Measurements from ENCODE around the gene MAP3K8.
"Not testable (repeated sequence)": the region's sequence is repeated elsewhere in the genome, so short reads cannot be mapped to it uniquely, and the experiment has no call there.

MAP3K8 gene

DNA sequence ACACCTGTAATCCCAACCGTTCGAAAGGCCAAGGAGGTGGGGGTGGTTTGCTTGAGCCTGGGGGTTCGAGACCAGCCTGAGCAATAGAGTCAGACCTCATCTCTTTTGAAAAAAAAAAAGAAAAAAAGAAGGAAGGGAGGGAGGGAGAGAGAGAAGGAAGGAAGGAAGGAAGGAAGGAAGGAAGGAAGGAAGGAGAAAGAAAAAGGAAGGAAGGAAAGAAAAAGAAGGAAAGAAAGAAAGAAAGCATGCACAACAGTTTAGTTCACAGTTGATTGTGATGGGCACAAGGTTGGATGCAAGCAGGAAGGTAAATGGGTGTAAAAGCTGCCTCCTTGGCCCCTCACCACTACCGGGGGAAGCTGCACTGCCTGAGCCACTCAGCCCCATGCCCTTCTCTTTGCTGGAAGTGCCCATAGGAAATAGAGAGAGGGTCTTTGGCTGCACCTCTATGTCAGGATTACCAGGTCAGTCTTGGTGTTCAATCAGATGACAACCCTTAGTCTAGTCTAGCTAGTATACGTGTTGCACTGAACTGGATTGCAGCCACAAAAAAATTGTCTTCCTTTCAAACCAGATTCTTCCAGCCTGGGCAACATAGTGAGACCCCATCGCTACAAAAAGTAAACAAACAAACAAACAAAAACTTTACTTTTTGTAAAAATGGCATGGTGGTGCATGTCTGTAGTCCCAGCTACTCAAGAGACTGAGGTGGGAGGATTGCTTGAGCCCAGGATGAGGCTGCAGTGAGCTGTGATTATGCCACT is 20.0 kb downstream of the MAP3K8 start:
- DNase-seq = no peak

- DNase-seq = no peak
Measured at GRCh38 chr10:30454744-30455510, 20.9 kb downstream of the MAP3K8 start.

DNA sequence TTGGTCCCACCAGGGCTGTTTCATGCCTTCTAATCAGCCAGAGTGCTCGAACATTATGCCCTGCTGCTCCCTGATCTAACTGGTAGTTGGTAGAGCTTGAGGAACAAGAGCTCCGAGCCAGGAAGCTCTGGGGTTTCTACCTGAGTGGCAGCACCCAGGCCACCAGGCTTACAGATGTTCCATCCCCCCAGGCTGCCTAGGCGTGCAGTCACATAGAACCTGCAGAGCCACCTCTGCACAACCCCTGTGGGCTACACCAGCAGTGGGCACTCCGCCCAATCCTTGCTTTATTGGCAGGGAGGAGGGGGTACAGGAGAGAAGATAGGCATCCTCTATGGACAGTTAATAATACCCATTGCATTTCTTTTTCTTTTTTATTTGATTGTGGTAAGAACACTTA is 21.8 kb downstream of the MAP3K8 start:
- DNase-seq = no peak

DNA sequence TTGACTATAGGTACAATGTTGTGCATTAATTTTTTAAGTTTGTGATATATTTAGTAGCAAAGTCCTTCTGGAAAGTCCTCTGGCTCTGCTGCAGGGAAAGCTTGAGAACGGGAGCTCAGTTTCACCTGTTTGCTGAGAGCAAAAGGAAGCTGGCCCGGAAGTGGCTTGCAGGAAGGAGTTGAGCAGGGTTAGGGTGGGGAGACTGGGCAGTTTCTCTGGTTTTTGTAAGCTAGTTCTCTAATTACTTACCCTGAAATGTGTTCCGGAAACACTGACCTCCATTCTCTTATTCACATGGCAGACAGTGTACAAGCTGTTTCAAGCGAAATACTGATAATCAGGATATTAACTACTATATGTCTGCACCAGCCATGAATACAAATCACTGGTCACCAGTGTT is 22.3 kb downstream of the MAP3K8 start:
- no peak for DNase-seq

GRCh38 chr10:30459283-30459682 is 25.3 kb downstream of the MAP3K8 start:
- DNase-seq = no peak

DNA sequence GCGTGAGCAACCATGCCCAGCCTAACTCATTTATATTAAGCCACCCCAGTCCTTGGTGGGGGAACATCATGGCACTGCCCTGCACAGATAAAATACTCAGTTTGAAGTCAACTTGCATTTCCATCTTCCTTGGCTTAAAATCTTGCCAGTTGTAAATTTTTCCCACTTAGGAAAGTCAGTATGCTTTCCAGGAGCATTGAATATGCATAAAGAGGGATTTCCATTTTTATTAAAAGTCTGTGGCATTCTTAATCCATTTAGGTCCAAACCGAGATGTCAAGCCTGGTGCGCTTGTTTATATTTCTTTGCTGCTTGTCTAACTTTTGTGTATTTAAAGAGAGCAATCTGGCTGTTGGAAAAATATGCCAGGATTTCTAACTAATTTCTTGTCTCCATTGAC is 26.1 kb downstream of the MAP3K8 start:
- no peak for DNase-seq

GRCh38 chr10:30462513-30462912 is 28.5 kb downstream of the MAP3K8 start:
- no peak for DNase-seq

DNA sequence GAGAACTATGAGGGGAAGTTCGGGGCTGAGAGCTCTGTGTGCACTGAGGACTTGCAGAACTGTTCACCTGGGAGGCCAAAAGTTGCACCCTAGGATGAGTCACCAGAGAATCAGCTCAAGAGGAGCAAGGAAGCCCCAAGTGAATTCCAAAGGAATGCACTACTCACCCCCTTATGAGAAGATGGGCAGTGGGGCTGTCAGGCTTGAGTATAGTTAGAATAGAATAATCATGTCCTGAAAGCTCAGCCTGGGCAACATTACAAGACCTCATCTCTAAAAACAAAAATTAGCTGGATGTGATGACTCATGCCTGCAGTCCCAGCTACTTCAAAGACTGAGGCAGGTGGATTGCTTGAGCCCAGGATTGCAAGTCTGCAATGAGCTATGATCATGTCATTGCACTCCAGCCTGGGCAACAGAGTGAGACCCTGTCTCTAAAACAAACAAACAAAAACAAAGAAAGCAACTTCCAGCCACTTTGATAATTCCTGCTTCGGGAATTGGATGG is 30.0 kb downstream of the MAP3K8 start:
- no peak for DNase-seq

DNA sequence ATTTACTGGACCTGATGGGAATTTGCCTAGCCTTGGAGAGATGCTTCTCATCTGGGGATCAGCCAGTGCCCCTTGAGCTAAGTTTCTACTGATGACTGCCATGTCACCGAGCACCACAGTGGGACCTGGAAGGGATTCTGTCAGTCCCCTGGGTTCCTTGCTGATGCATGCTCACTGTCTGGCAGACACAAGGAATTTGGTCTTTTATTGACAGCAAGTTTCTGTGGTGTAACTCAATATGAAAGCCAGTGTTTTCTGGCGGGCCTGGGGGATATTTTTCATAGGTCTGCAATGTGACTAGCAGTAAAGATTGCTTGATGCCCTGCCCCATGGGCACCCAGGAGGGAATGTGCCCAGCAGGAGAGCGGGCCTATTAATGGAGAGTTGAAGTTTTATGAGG is 30.7 kb downstream of the MAP3K8 start:
- DNase-seq = no peak

GRCh38 chr10:30466445-30466844 is 32.5 kb downstream of the MAP3K8 start:
- DNase-seq = no peak

DNA sequence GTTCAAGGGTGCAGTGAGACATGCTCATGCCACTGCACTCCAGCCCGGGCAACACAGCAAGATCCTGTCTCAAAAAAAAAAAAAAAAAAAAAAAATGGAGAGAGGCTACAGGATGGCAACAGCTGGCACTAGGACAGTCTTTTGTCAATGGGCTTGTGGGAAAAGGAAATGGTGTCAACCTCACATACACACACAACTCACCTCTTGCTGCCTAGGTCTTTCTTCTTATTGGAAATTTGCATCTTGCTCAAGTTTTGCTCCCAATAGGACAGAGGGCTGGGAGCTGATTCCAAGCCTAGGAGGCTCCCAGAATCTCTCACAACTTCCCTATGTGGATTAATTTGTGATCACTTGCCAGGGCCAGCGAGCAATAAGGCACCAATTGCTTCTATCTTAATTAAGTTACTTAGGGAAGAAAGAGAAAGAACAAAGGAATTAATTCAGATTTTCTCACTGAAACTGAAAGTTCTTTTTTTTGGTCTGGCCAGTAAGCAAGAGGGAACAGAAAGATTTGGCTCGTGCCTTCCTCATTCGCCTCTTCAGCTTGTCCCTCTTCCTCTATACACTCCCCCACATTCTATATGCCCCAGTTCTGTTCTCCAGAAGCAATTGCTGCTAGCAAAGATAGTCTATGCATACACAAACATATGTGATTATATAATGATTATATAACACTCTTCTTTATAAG is 33.8 kb downstream of the MAP3K8 start:
- DNase-seq = no peak

DNA sequence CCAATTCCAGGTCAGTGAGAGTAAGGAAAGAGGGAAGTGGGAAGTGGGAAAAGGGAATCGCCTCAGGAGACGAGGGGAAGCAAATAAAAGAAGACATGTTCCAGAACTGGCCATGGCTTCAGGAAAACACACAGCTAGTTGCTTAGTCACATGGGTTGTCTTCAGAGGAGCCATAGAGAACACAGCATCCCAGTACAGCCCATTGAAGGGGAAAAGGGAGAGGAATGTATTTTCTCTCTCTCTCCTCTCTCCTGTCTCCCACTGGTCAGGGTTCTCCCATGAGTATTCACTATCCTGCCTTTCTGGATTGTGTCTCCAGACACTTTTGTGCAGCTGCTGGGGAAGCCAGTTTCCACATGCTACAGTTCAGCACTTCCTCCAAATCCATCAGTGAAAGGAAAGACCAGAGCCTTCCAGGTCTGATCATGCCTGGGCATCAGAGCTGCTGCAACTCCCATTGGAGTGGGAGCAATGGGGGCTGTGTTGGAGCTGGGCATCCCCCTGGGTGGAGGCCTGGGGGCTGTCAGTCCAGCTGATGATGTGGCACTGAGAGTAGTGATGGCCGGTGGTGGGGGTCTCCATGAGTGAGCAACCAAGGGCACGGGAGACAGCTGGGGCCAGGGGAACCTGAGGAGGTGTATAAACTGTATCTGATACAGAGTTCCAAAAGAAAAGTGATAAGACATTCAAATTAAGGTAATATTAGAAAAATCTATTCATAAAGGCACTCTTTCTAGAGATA is 38.6 kb downstream of the MAP3K8 start:
- DNase-seq = no peak

- not testable (repeated sequence) for DNase-seq
Measured at GRCh38 chr10:30475515-30475914, 41.5 kb downstream of the MAP3K8 start.

DNA sequence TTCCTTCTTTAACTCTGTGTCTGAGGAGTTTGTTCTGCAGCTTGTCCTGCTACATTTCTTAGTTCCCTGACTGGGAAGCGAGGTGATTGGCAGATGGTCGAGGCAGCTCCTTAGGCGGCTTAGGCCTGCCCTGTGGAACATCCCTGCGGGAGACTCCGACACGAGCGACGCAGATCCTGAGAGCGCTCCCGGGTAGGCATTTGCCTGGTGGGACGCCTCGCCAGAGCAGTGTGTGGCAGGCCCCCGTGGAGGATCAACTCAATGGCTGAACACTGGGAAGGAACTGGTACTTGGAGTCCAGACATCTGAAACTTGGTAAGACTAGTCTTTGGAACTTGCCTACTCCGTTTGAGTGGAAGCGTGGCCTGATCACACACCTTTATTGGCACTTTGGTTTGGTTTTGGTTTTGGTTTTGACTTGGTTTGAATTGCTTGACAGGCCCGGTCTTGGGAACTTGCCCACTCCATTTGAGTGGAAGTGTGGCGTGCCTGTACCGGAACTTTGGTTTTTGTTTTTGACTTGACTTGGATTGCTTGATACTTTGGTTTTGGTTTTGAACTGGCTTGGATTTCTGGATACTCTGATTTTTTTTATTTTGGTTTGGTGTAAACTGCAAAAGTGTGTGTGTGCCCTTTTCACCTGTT is 42.6 kb downstream of the MAP3K8 start:
- no peak for DNase-seq

DNA sequence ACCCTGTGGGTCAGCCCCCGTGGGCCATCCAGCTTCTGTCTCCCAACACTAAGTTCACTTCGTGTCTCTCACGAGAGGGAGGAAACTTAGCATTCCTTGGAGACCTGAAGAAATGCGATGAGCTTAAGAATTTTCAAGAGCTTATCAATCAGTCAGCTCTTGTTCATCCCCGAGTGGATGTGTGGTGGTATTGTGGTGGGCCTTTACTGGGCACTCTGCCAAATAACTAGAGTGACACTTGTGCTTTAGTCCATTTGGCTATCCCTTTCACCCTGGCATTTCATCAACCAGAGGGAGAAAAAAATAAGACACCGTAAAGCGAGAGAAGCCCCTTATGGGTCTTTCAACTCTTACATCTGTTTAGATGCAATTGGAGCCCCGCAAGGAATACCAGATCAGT is 45.5 kb downstream of the MAP3K8 start:
- DNase-seq = not testable (repeated sequence)

DNA sequence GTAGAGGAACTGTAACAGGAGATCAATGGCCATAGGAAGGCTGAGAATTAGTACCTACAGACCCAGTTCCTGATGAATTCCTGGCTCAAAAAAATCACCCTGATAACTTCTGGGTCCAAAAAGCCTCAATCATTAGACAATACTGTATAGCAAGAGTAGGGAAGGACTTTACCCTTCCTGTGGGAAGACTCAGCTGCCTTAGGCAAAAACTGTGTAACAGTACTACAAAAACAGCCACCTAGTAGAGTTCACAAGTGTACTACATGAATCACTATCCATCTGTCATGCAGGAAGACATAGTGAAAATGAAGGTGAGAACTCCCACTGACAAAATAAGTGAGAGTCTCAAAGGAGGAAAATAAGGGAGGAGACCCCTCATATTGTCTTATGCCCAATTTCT is 47.6 kb downstream of the MAP3K8 start:
- no peak for DNase-seq

DNA sequence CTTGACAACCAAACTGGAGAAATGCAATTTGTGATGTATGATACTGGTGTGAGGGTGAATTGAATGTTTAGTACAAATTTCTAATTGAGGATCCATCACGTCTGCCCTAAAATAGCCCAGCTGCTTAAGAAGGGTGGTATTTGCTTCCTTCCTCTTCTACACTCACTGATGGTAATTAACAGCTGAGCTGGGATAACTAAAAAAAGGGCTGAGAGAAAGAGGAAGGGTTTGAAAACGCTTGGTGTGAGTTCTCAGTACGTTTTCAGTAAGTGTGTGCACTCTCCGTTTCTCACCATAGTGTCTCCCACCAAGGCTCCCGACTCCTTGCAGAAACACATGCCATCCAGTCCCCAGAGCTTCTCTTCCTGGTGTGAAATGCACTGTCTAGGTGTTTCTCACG is 54.3 kb downstream of the MAP3K8 start:
- DNase-seq = no peak

GRCh38 chr10:30489346-30489745 is 55.4 kb downstream of the MAP3K8 start:
- DNase-seq = no peak

GRCh38 chr10:30490289-30491000 is 56.5 kb downstream of the MAP3K8 start:
- no peak for DNase-seq

- DNase-seq = no peak
Measured at GRCh38 chr10:30491204-30491915, 57.4 kb downstream of the MAP3K8 start.

DNA sequence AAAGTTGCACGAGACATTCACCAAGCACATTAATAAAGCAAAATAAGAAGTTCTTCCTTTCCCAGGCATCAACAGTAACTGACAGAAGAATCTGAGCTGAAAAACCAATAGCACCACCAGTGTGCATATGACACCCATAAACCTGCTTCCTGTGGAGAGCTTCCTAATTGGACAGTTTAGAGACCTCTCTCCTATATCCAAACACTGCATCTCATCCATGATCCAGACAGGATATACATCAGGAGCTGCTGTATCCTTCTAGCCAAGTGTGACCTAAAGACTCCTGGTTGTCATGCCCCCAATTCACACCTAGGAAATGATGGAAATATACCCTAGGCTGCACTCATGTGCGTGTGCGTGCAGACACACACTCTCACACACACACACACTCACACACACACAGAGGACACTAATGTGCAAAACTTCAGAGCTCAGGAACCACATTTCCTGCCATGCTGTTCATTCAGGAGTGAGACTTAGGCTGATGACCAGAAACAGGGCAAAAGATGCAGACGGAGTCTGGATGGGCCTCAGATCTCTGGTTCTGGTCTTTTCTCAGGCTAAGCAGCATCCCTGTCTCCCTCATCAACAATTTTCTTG is 58.0 kb downstream of the MAP3K8 start:
- no peak for DNase-seq
